Inferior parietal cortex (tissue), 1 donor: ENCODE data around the gene ELAVL2.
"Not testable (repeated sequence)": the region's sequence is repeated elsewhere in the genome, so short reads cannot be mapped to it uniquely, and the experiment has no call there.

ENCODE experiments used
- DNase-seq: peaks from one replicate; pipeline ENCODE4 v3.0.0-alpha.2; 2016; ENCODE audit errors: extremely low spot score

The ELAVL2 gene

DNA sequence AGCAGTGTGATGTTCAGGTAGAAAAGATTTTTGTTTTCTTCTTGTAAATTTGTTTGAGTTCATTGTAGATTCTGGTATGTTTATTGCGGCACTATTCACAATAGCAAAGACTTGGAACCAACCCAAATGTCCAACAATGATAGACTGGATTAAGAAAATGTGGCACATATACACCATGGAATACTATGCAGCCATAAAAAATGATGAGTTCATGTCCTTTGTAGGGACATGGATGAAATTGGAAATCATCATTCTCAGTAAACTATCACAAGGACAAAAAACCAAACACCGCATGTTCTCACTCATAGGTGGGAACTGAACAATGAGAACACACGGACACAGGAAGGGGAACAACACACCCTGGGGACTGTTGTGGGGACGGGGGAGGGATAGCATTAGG, 103.0 kb downstream of the ELAVL2 start:
- DNase-seq: not testable (repeated sequence)

DNA sequence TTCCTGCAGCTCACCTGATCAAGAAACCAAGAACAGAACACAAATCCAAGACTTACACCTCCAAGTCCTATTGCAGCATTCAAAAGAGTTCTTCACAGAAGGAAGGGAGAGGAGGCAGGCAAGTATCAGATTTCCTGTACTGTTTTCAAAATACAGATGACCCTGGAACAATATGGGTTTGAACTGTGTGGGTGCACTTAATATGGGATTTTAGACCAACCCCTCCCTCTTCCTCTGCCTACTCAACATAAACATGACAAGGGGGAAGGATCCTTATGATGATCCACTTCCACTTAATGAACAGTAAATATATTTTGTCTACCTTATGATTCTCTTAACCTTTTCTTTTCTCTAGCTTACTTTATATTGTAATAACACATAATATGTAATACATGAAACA, 104.6 kb downstream of the ELAVL2 start:
- DNase-seq: no peak

GRCh38 chr9:23717505-23717904, 108.5 kb downstream of the ELAVL2 start:
- no peak for DNase-seq

GRCh38 chr9:23707249-23707648, 118.8 kb downstream of the ELAVL2 start:
- no peak for DNase-seq

DNA sequence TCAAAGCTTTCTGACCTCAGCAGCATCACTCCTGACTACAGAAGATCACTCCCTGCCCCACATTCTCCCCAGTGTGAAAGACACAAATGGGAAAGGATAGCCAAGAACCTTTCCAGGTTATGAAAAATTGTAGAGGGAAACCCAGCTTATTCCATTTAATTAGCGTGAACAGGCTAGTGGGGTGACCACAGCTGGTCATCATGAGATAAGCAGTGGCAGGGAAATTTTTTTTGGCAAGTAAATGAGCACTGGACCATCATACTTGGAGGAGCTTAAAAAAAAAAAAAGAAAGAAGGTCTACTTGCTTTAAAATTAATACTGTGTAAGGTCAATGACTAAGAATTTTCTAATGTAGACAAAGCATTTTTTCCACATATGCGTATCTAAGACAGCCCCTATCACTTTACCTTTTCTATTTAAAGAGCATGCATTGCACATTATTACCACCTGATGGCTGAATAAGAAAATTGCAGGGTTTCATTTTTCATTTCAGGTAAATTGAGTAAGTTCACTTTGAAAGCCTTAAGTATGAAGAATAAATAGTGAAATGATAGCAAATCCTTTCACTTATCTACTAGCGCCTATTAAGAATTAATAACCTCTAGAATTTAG, 123.6 kb downstream of the ELAVL2 start:
- no peak for DNase-seq

DNA sequence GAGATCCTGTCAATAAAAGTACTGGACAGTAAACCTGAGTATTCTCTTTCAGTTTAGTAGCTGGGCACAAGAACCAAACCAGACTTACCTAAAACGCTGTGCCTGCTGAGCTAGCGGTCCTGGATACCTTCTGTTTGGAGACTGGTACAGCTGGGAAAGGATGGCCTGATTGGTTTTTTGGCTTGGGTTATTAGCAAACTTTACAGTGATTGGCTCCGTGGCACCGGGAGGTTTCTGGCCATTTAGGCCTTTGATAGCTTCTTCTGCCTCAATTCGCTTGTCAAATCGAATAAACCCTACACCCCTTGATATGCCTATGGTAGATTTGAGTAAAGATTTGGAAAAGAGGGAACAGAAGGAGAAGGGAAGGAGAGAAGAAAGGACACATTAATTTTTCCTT, 124.7 kb downstream of the ELAVL2 start:
- DNase-seq: no peak

DNA sequence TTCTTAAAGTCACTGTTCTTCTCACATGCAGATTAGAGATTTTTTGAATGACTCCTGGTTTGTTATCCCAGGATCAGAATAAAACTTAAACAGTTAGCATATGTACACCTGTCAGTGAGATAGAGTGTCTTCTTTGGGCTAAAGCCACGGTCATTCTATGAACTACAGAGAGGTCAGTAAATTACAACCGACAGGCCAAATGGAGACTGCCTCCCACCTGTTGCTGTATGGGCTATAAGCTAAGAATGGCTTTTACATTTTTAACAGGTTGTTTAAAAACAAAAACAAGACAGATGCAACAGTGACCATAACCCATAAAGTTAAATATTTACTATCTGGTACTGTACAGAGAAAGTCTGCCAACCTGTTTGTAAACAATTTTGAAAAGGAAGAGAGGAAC, 125.7 kb downstream of the ELAVL2 start:
- no peak for DNase-seq

- no peak for DNase-seq
Measured at GRCh38 chr9:23698161-23698560, 127.9 kb downstream of the ELAVL2 start.

- no peak for DNase-seq
Measured at GRCh38 chr9:23695572-23695971, 130.5 kb downstream of the ELAVL2 start.

DNA sequence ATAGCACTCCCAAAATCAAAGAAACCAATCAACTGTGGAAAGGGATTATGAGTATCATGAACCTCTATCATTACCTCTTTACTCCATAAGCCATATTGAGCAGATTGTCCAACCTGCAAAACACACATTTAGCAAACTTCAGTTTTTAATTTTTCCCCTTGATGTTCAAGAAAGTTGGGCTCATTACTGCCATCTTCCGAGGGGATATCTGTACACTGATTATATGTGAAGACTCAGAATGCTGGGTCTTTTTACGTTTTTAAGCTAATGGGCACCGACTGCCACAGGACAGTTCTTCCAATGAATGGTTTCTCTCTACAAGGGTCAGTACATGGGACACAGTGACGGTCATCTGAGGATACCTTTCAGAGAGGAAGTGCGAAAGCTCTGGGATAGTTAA, 132.7 kb downstream of the ELAVL2 start:
- no peak for DNase-seq

DNA sequence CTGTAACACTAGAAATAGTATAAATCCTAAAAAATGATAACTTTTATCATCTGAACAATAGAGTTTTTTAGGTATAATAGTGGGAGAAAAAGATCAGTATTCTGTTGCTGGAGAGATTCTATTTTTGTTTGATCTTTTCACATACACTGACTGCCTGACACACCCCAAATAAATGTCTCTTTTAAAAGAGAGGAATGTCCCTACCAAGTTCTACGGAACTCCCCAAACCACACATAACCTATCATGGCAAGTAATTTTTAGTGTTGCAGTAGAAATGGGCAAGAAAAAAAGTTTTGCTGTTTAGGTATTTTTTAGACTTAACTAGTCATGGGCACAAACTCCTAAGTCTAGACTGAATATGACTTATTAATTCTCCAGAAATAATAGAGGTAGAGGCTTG, 139.1 kb downstream of the ELAVL2 start:
- no peak for DNase-seq

- DNase-seq: no peak
Measured at GRCh38 chr9:23686257-23686656, 139.8 kb downstream of the ELAVL2 start.

- no peak for DNase-seq
Measured at GRCh38 chr9:23683611-23684061, 142.4 kb downstream of the ELAVL2 start.

DNA sequence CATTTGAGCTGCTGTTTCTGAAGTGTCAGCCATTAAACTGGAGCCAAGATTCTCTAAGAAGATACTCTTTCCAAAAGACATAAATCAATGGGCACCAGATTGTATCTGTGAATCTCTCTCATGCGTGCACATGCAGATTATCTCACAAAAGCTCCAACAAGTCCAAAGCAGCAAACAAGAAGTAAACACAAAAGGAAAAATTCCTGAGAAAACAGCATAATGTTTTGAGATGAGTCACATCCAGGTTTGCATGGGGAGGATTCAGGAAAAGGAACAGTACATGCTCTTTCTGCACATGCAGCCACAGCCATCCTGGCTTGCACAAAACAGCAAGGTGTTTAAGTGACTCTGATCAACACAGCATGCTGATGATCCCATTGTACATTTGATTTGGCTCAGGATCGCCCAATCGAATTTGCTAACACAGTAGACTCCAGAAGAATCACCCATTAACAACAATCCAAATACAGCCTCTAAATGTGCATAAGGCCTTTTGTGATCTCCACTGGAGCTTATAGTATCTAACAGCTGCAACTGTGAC, 143.1 kb downstream of the ELAVL2 start:
- peak; percentile 45 for DNase-seq

DNA sequence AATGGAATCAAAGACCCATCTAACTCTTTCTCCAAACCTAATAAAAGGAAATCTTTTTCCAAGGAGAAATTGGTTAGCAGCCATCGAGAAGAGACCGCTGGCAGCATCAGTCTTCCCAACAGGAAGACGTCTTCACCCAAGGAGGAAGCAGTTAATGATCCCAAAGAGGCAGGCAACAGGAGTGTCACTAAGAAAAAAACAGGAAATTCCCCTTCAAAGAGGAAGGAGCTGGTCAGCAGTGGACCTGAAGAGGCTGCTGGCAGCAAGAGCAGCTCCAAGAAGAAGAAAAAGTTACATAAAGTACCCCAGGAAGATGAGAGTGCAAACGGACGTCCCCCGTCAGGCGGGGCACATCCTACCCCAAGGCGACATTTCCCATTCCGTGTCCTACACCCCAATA, 143.7 kb downstream of the ELAVL2 start:
- no peak for DNase-seq

DNA sequence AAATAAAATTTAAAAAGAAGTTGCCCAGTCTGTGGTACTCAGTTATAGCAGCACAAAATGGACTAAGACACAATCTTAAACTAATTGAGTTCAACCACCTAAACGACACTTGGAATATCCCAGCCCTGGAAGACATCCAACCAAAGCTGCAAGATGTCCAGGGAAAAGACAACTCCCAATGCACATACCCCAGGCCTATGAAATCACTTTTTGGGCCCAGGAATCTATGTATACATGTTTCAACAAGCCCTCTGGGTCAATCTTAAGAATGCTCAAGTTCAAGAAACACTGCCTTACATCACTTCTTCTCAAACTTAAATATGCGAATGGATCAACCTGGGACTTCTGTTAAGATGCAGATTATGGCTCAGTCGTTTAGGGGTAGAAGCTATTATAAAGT, 148.6 kb downstream of the ELAVL2 start:
- DNase-seq: no peak

GRCh38 chr9:23674016-23674585, 151.9 kb downstream of the ELAVL2 start:
- no peak for DNase-seq

- DNase-seq: no peak
Measured at GRCh38 chr9:23672151-23672550, 153.9 kb downstream of the ELAVL2 start.

- DNase-seq: no peak
Measured at GRCh38 chr9:23669776-23670175, 156.3 kb downstream of the ELAVL2 start.

DNA sequence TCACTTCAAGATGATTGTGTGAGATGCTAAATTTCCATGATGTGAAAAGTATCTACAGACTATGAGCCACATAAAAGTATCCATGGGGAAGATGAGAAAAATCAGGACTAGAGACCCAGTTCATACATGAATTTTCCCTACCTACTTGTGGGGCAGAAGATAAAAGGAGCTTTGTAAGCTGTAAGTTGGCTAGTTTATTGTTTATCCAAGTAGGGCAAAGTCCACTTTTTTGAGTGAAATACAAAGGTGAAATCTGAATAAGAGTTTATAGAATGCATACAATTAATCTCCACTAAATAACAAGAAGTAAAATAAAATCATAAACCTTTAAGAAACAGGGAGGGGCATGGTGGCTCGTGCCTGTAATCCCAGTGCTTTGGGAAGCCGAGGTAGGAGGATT, 160.4 kb downstream of the ELAVL2 start:
- DNase-seq: no peak

DNA sequence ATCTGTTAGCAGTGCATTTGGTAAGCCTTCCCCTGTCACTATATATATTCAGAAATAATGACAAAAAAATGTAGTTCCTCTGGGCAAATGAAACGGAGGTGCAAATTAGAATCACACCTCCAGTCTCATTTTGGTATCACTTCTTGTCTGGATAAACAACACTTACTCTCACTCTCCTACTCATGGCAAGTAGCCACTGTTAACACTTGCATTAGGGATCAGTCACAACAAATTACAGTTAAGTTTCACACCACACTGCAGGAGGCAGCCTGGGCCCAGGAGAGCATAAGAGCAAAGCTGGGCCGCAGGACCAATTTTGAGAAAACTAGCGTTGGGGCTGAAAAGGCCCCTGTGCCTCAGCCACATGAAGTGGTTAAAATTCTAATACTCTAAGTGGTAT, 161.0 kb downstream of the ELAVL2 start:
- DNase-seq: no peak

DNA sequence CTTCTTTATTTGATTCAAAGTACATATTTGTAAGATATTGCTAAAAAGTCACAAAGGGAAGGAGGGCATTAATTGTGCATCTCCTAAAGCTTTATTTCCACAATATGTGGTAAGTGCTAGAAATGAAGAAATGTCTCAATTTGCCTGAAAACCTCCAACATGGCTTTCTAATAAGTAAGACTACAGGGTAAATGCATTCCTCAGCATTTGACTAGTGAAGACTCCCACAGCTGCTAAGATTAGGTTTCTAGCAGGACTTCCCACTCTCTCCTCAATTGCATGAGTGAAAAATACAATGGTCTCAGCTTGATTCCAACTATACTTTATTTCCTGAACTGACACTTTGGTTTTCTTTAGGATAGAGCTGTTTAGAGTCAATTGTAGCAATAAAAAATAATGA, 162.1 kb downstream of the ELAVL2 start:
- DNase-seq: no peak

- no peak for DNase-seq
Measured at GRCh38 chr9:23663536-23663935, 162.5 kb downstream of the ELAVL2 start.

DNA sequence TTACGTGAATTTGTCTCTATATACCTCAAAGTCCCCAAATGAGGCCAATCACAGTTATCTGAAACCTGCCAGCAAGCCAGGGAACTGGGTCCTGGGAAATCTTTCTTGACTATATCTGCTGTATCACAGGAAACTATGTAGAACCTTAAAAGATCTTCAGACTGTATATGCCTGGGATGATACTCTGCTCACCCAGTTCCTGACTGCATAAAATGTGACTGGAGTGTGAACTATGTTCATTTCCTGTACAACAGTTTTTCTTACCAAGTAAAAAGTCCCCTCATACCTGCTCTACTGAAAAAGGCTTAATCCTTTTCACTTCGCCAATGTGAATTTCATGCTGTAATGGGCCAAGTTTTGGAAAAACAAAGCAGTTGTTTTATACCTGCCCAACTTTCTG, 162.9 kb downstream of the ELAVL2 start:
- DNase-seq: no peak
